ENCODE results near the gene MNDA. TPM values are rescaled to one million over a fixed set of nuclear protein-coding genes. Genes with fewer than 3 reads are reported as not detected.

Gene MNDA
- total RNA-seq = not detected in 2 replicates

GRCh38 chr1:158830904-158831507, at the start of gene MNDA:
Gene MNDA (plus strand): TSS chr1:158831351. CDS start chr1:158842154, 10,803 bp downstream.

Other genes with a start within 250 kb of the MNDA start
- not detected in 2 replicates for gene OR10Z1, start 226.1 kb upstream of the MNDA start, total RNA-seq
- not detected in 2 replicates for gene SPTA1, start 144.6 kb upstream of the MNDA start, total RNA-seq
- gene OR6K2, start 130.7 kb upstream of the MNDA start, total RNA-seq = not detected in 2 replicates
- not detected in 2 replicates for gene OR6K3, start 110.6 kb upstream of the MNDA start, total RNA-seq
- not detected in 2 replicates for gene OR6K6, start 76.6 kb upstream of the MNDA start, total RNA-seq
- gene OR6N1, start 59.2 kb upstream of the MNDA start, total RNA-seq = not detected in 2 replicates
- not detected in 2 replicates for gene OR6N2, start 50.1 kb upstream of the MNDA start, total RNA-seq
- not detected in 2 replicates for gene PYHIN1, start 100.2 kb downstream of the MNDA start, total RNA-seq
- 53.6 and 76.5 TPM in 2 replicates for gene IFI16, start 178.6 kb downstream of the MNDA start, total RNA-seq
- gene AIM2, start 245.4 kb downstream of the MNDA start, total RNA-seq = not detected in 2 replicates

Measured in airway epithelial cell (primary cell).